SU-DHL-6 (cell line): ENCODE results near the gene RAPGEF4.

ENCODE experiments used
- EZH2phosphoT487 ChIP-seq: fragments of 200-600 bp; sonication (generic), shearing (Covaris generic); conservative IDR thresholded peaks from 2 replicates; pipeline ENCODE4 v1.6.1; 2018; ENCODE audit warnings: mild to moderate bottlenecking, antibody characterized with exemption, low read length, moderate library complexity, mixed read lengths
- TF ChIP-seq, protein P1 (sequence below): fragments of 200-600 bp; sonication (generic); IDR thresholded peaks from one replicate; pipeline ENCODE4 v1.5.1; 2017; ENCODE audit warnings: antibody characterized with exemption, mild to moderate bottlenecking, low read length, moderate library complexity; ENCODE audit not compliant: insufficient read depth, poor library complexity, severe bottlenecking

DNA sequence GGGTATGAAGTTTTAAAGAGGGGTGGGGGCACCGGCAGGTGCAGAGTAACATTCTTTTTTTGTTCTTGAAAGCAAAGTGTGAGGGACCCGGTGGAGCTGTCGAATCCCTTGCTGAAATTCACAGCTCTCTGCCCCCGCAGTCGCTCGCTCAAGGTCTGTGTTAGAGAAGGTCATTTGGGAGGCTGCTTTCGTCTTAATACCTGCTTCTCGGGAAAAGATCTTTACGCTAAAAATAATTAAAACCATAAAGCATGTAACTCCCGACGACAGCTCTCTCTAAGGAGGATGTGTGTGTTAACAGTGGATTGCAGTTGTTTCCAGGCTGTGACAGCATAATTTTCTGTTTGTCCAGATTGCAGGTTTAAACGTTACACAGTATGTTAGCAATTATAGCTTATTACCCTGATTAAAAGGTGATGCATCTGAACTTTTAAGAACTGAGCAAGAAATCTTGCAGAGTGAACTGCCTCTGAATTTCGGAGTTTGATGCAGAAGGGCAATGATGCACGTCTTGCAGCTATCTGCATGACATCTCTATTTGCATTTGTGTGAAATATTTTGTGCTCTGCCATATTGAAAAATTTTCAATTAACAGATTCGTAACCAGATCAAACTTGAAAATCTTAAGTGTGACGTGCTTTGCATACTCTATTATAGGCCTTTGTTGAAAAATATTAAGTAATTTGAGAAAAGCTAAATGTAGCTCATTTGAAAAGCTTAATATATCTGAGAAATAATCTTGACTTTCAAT, 954 bp downstream of the RAPGEF4 start:
- TF ChIP-seq, protein P1, sequence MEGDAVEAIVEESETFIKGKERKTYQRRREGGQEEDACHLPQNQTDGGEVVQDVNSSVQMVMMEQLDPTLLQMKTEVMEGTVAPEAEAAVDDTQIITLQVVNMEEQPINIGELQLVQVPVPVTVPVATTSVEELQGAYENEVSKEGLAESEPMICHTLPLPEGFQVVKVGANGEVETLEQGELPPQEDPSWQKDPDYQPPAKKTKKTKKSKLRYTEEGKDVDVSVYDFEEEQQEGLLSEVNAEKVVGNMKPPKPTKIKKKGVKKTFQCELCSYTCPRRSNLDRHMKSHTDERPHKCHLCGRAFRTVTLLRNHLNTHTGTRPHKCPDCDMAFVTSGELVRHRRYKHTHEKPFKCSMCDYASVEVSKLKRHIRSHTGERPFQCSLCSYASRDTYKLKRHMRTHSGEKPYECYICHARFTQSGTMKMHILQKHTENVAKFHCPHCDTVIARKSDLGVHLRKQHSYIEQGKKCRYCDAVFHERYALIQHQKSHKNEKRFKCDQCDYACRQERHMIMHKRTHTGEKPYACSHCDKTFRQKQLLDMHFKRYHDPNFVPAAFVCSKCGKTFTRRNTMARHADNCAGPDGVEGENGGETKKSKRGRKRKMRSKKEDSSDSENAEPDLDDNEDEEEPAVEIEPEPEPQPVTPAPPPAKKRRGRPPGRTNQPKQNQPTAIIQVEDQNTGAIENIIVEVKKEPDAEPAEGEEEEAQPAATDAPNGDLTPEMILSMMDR, result no peak
- TF ChIP-seq EZH2phosphoT487, result no peak
